ENCODE results near the gene SLC38A3. TPM values are rescaled to one million over a fixed set of nuclear protein-coding genes. Genes with fewer than 3 reads are reported as not detected.

SLC38A3 gene
- not detected in 2 replicates for total RNA-seq

DNA sequence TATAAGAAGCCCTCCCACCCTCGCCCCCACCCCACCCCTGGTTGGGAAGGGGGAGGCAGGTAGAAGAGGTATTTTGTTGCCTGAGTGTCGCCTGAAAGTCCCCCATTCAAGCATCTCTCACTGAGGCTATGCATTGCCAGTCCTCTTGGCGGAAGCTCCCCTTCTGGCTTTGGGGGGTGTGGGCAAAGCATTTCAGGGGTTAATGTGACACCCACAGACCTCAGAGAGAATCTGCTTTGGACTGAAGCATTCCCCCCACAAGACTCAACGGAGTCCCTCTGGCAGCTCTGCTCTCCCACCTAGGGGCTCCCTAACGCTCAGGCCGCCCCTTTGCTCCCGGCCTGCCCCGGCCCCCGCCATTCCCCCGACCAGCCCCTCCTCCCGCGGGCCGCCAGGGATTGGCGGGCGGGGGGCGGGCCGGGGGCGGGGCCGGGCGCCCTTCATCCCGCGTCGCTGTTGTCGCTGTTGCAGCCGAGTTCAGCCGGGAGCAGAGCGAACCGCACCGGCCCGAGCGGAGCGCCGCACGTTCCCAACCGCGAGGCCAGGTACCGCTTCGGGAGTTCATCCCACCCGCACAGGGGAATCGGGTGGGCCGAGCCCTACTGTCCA, at the start of gene SLC38A3:
SLC38A3 (plus strand) TSS at position 468 of the 609 bp plus-strand sequence. CDS start 8,929 bp downstream, outside the sequence.

DNA sequence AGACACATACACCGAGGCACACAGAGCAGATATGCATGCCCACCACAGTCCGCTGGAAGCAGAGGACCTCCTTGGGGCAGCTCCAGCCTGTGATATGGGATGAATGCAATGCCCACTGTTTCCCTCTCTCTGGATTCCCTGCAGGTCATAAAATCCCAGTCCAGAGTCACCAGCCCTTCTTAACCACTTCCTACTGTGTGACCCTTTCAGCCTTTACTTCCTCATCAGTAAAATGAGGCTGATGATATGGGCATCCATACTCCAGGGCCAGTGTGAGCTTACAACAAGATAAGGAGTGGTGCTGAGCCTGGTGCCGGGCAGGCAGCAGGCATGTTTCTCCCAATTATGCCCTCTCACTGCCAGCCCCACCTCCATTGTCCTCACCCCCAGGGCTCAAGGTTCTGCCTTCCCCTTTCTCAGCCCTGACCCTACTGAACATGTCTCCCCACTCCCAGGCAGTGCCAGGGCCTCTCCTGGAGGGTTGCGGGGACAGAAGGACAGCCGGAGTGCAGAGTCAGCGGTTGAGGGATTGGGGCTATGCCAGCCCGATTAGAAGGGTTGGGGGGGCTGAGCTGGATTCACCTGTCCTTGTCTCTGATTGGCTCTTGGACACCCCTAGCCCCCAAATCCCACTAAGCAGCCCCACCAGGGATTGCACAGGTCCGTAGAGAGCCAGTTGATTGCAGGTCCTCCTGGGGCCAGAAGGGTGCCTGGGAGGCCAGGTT, 14.0 kb upstream of the SLC38A3 start, which contains the start of gene GNAT1:
GNAT1 (plus strand) TSS at position 675 of the 725 bp plus-strand sequence. CDS start 116 bp downstream, outside the sequence.

DNA sequence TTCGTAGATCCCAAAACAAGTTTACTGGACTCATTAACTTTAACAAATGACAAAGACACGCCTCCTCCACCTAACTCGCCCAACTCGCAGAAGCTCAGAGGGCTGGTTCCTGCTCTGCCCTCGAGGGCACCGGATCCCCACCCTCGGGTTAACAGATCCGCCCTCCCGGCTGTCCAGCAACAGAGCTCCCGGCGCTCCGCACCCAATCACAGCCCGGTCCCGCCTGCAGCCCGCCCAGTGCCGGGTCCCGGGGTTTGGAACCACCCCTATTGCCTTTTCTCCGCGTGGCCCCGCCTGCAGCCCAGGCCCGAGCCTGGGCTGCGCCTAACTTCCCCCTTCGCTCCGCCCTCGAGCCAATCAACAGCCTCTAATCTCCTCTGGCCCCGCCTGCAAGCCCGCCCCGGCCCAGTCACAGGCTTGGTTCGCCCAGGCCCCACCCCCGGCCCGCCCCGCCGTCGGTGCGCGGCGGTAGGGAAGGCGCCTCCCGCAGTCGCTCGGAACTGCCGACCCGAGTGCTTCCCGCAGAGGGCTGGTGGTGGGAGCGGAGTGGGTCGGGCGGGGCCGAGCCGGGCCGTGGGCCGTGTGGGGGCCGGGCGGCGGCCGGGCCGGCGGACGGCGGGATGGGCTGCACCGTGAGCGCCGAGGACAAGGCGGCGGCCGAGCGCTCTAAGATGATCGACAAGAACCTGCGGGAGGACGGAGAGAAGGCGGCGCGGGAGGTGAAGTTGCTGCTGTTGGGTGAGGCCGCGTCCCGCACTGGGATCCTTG, 30.8 kb downstream of the SLC38A3 start, which contains the start of gene GNAI2:
GNAI2 (plus strand) TSS at position 489 of the 768 bp plus-strand sequence; CDS start at position 621, 132 bp downstream.

DNA sequence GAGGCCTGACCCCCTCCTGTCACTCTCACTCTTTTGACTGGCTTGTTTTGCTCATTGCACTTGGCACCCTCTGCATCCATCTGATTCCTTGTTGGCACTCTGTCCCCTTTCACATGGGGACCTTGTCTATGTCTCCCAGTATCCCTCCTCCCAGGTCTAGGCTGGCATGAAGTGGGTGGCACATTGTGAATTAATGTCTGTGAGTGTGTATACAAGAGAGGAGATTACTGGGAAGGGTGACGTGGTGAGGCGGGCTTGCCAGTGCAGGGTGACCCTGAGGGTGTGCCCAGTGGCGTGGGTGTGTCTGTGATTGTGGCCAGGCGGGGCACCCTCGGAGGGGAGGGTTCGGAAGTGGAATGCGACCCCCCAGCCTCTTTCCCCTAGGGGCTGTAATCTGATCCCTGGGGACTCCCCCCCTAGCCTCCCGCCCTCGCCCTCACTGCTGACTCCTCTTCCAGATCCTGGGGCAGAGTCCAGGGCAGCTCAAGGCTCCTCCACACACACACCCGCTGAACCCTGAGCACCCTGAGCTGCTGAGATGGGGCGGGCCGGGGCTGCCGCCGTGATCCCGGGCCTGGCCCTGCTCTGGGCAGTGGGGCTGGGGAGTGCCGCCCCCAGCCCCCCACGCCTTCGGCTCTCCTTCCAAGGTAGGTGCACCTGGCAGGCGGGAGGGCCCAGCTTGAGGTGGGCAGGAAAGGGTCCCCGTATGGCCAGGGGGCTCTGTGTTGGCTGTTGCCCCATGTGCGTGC, 63.8 kb downstream of the SLC38A3 start, which contains the start of gene SEMA3B:
SEMA3B (plus strand) TSS at position 445 of the 749 bp plus-strand sequence; CDS start at position 539, 94 bp downstream.

Other genes with a start within 250 kb of the SLC38A3 start
- 66.9 and 72.5 TPM in 2 replicates for gene RBM5, start 116.4 kb upstream of the SLC38A3 start, total RNA-seq
- 65.3 and 87.8 TPM in 2 replicates for gene SEMA3F, start 49.9 kb upstream of the SLC38A3 start, total RNA-seq
- 0.43 TPM in 1 of 2 replicates, not detected in the other for gene GNAT1, start 13.7 kb upstream of the SLC38A3 start, total RNA-seq
- gene GNAI2, start 30.9 kb downstream of the SLC38A3 start, total RNA-seq: 85.3 and 148 TPM in 2 replicates
- gene SEMA3B, start 63.9 kb downstream of the SLC38A3 start, total RNA-seq: 8.2 and 15.6 TPM in 2 replicates
- gene LSMEM2, start 73.8 kb downstream of the SLC38A3 start, total RNA-seq: not detected in 2 replicates
- gene IFRD2, start 87.2 kb downstream of the SLC38A3 start, total RNA-seq: 150 and 196 TPM in 2 replicates
- gene HYAL3, start 94.1 kb downstream of the SLC38A3 start, total RNA-seq: 7.5 and 14.7 TPM in 2 replicates
- 3.1 and 3.4 TPM in 2 replicates for gene NAA80, start 94.1 kb downstream of the SLC38A3 start, total RNA-seq
- 4.8 and 6.6 TPM in 2 replicates for gene HYAL1, start 98.3 kb downstream of the SLC38A3 start, total RNA-seq
- gene HYAL2, start 117.5 kb downstream of the SLC38A3 start, total RNA-seq: 74.0 and 95.7 TPM in 2 replicates
- 14.9 and 16.9 TPM in 2 replicates for gene TUSC2, start 123.0 kb downstream of the SLC38A3 start, total RNA-seq
- 17.4 and 23.2 TPM in 2 replicates for gene RASSF1, start 135.6 kb downstream of the SLC38A3 start, total RNA-seq
- 0.24 and 1.9 TPM in 2 replicates for gene ZMYND10, start 140.5 kb downstream of the SLC38A3 start, total RNA-seq
- 15.6 and 18.3 TPM in 2 replicates for gene NPRL2, start 145.5 kb downstream of the SLC38A3 start, total RNA-seq
- gene CYB561D2, start 145.6 kb downstream of the SLC38A3 start, total RNA-seq: 17.1 and 28.4 TPM in 2 replicates
- gene TMEM115, start 154.2 kb downstream of the SLC38A3 start, total RNA-seq: 31.1 and 45.1 TPM in 2 replicates

Data from tracheal epithelial cell (primary cell).